ENCODE results near the gene MAP7.
"Not testable (repeated sequence)": the region's sequence is repeated elsewhere in the genome, so short reads cannot be mapped to it uniquely, and the experiment has no call there.

The MAP7 gene

DNA sequence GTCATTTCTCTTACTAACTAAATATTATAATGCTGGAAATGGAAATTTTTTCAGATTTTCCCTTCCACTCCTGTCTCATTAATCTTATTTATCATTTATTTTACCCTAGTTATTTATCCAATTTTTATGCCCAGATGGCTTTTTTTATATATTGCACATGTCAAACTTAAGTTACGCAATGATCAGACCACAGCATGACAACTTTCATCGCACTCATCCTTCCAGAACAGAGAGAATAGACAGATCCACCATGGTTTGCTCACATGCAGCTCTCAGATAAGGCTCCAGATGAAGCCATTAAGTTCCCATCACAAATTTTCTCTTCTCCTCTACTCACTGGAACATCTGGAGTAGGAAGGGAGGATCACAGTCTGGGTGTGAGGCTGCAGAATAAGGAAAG lies 48.7 kb downstream of the MAP7 start:
- DNase-seq, result no peak

DNA sequence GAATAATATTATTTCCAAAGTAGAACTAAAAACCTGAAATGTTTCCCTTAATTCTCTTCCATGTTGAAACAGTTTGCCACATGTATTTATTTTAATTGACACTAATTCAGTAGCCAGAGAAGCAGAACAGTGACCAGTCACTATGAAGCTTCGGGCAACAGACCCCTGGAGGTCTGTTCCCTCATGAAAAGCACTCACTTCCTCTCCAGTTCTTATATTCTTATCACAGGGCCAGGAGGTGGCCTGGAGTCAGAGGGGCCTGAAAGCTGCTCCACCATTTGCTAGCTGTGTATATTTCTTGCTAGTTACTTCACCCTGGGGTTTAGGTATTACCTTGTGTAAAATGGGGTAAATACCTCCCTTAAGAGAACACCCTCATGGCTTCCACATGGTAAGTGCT lies 49.1 kb downstream of the MAP7 start:
- DNase-seq, result no peak

GRCh38 chr6:136500414-136500813 lies 49.8 kb downstream of the MAP7 start:
- no peak for DNase-seq

DNA sequence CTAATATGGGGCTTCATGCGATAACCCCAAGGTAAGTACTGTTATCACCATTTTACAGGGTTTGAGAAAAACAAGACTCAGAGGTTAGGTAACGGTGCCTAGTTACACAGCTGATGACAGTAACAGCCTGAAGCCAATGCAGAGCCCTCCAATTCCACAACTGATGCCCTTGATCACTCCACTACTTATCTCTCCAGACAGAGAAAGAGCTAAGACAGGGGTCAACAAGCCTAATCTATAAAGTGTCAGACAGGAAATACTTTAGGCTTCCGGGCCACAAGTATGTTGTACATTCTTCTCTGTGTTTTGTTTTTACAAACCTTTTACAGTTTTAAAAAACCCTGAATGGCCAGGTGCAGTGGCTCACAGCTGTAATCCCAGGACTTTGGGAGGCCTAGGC lies 50.9 kb downstream of the MAP7 start:
- no peak for DNase-seq

DNA sequence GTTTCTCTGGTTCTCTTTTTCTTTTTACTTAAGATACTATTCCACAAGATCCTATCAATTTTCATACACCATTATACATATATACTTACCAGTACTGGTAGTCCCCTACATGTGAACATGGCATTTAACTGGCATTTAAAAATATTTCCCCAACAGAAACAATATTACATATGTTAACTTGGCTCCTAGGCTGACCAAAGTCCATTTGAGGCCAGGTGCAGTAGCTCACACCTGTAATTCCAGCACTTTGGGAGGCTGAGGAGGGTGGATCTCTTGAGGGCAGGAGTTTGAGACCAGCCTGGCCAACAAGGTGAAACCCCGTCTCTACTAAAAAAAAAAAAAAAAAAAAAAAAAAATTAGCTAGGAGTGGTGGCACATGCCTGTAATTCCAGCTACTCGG lies 53.8 kb downstream of the MAP7 start:
- DNase-seq, result not testable (repeated sequence)

DNA sequence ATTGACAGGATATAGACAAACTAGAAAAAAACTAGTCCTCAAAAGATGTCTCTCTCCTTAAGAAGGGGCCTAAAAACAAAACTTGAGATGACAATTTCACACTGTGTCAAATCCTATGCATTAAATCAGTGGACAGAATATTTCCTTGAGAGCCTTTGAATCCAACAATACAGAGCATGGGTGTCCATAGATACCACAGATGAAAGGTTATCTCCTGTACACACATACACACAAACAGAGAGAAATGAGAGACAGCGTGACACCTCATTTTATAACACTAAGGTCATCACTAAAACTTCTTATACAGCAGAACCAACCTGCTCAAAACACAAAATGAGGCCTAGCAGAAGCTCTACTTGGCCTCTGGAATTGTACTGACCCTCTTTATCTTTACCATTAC lies 55.5 kb downstream of the MAP7 start:
- DNase-seq, result no peak

GRCh38 chr6:136494059-136494458 lies 56.2 kb downstream of the MAP7 start:
- DNase-seq, result no peak

DNA sequence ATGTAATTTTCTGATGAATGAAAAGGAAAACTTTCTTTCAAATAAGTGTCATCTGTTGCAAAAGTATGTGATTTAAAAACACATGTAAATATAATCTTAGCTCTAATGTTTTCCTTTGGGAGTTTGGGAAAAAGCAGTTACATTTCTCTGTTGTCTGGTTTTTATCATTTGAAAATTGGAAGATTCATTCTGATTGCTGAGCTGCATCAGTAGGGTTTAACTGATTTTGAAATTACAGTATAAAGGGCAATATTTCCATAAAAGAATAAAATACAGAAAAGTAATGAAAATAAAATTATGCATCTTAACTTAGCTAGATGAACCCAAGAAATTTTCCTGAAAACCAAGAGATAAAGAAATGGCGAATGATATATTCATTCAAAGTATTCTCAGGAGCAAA lies 57.8 kb downstream of the MAP7 start:
- no peak for DNase-seq

GRCh38 chr6:136491754-136492153 lies 58.5 kb downstream of the MAP7 start:
- no peak for DNase-seq

DNA sequence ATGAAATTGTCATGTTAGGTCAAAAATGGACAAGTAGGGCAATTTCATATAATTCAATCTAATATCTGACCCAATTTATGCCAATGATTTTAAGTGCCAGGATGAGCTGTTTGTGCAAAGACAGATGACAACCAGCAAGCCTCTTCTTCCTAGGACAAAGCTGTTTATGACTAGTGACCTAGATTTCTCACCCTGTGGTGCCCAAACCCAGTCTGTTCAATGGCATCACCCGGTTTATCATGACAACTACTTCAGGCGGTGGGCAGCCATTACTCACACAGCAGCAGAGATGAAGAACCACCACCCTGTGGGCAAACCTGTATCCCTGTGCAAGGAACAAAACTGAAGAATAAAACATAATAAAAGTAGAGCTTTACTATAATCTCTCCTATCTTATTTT lies 59.0 kb downstream of the MAP7 start:
- DNase-seq, result no peak

DNA sequence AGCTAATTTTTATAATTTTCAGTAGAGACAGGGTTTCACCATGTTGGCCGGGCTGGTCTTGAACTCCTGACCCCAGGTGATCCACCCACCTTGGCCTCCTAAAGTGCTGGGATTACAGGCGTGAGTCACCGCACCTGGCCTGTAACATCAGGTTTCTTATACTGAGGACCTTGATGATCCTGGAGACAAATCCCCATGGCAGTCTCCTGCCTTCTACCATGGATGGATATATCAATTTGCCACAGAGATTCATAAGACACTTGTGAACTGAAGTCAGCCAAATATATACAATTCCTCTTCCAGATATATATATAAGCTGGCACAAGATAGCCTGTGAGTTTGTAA lies 60.6 kb downstream of the MAP7 start:
- DNase-seq, result not testable (repeated sequence)

DNA sequence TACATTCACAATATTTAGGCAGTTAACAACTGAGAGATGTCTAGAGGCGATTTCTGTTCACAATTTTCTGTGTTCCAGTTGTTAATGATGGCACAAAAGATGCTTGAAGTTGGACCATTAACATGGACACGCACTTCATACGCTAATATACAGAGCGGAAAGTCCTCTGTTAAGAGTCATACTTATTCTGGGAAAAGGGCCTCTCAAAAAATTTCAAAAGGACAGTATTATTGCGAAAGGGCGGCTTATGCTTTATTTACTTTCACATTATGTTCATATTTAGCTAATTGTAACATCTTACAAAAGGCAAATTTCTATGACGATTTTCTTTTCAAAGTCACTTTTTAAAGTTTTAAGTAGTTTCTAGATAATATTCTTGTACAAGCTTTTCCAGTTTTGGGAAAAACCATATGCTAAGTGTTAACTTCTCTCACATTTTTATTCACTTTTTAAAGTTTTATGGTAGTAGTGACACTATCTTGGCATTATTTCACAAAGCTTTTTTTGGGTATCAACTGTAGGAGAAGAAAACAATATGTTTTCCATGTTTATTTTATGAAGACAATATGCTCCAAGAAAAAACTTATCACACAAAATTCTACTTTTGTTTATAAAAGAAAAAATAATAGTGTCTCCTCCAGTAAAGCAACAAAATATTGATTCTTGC lies 62.3 kb downstream of the MAP7 start:
- no peak for DNase-seq

DNA sequence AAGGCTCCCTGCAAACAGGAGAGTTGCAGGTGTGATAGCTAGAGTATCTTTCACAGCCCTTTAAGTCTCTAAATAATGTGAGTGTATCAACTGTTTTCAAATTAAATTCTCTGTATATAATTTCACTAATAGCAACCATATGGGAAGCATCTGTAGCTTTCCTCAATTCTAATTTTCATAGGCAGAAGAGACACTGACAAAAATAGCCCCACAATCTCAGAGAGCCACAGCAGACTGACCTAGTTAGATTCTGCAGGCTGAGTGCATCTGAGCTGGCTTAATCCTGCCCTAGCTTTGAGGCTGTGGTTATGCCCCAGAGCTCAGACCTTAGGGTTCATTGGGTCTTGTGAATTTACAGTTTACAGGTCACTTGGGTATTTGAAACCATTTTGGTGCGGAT lies 63.9 kb downstream of the MAP7 start:
- no peak for DNase-seq

GRCh38 chr6:136483906-136484305 lies 66.3 kb downstream of the MAP7 start:
- no peak for DNase-seq

DNA sequence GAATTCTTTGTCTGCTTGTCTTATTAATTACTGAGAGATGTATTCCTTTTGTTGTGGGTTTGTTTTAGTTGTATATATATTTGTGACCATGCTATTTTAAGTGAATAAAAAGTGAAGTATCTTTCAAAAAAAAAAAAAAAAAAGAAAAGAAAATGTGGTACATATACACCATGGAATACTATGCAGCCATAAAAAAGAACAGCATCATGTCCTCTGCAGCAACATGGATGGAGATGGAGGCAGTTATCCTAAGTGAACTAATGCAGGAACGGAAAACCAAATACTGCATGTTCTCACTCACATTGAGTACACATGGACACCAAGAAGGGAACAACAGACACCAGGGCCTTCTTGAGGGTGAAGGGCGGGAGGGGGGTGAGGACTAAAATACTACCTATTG lies 67.2 kb downstream of the MAP7 start:
- DNase-seq, result not testable (repeated sequence)

DNA sequence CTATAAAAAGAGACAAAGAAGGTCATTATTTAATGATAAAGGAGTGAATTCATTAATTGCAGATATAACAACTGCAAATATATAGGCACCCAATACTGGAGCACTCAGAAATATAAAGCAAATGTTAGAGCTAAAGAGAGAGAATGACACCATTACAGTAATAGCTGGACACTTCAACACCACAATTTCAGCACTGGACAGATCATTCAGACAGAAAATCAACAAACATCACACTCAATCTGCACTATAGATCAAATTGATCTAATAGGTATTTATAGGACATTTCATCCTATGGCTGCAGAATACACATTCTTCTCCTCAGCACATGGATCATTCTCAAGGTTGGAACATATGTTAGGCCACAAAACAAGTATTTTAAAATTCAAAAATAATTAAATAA lies 72.7 kb downstream of the MAP7 start:
- no peak for DNase-seq

- DNase-seq, result no peak
Measured at GRCh38 chr6:136475686-136476085, 74.5 kb downstream of the MAP7 start.

- DNase-seq, result no peak
Measured at GRCh38 chr6:136474241-136474640, 76.0 kb downstream of the MAP7 start.

DNA sequence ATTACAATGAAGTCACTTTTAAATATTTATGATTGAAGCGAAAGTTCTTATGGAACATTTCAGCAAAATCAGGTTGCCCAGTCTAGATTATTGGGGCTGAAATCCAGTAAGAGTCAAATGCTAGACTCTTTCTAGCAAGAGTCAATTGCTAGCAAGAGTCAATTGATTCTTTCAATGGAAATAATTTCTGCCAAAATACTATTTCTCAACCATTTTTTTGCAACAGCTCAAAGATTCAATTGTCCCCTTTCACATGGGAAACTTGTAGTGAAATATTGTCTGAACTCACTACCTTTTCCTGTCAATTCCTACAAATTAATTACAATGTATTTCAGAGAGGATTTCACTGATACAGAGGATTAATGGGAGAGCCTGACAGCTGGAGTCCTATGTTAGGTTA lies 78.3 kb downstream of the MAP7 start:
- no peak for DNase-seq

DNA sequence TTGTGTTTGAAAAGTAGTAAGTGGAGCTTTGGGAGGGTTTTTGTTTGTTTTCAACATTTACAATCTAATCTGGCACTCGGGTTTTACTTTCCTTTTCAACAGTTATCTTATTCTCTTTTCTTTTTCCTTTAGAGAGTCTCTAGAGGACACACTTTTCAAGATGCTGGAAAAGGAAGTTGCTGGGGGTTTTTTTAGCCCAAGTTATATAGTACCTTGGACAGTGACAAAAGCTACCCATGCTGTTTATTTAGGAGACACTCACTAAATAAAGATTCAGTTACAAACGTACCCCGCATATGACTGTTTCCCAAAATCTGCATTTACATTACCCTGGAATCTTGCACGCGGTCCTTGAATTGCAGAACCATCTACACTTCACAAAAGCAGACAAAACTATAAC lies 78.8 kb downstream of the MAP7 start:
- no peak for DNase-seq

DNA sequence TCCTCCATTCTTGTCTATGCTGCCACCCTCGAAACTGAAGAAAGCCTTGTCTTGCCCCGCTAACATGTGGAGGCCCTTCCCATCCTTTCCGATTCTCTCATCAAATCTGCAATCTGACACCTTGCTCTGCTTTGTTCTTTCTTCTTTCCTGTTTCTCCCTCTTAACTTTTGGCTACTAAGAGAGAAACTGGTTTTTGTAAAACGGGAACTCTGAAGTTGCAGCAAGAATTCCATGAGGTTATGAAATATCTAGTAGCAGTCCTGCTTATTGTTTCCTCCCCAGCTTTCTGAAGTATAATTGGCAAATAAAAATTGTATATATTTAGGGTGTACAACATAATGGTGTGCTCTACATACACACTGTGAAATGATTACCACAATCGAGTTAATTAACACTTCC lies 80.2 kb downstream of the MAP7 start:
- no peak for DNase-seq

- DNase-seq, result no peak
Measured at GRCh38 chr6:136469154-136469553, 81.1 kb downstream of the MAP7 start.

DNA sequence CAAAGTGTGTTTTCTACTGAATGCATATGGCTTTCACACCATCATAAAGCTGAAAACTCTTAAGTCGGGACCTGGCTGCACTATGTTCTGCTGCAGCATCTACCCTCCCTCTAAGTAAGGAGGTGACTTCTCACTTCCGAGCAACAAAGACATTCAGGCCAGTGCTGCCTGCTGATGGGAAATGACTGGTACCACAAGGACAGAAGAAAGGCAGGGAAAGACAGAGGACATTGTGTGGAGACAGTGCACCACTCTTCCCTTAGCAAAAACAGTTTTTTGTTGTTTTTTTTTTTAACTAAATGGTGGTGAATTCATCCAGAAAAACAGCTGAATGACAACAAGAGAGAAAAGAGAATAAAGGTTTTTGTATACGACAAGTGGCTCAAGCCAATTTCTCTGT lies 81.5 kb downstream of the MAP7 start:
- DNase-seq, result no peak

DNA sequence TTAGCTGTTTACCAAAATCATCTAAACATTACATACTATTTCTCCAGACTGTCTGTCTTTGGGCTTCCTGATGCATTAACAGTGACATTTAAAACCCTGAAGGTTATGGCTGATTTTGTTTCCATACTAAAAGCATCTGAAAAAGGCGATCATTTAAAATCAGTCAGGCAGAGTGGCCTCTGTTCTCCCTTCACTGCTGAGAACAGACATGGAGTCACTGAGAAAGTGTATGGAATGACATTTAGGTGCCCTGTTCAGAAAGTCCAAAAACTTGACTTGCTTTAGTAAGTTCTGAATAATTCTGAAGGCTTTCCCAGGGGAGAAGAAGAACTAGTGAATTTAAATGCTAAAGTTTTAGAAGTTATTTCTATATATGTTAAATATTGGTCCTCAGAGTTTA lies 83.0 kb downstream of the MAP7 start:
- no peak for DNase-seq

GRCh38 chr6:136466777-136467176 lies 83.4 kb downstream of the MAP7 start:
- DNase-seq, result no peak

GRCh38 chr6:136465766-136466303 lies 84.4 kb downstream of the MAP7 start:
- no peak for DNase-seq
